Measurements from ENCODE around the gene PTPRM. TPM values are rescaled to one million over a fixed set of nuclear protein-coding genes. Genes with fewer than 3 reads are reported as not detected.

Gene PTPRM
- total and polyA plus RNA-seq, 5 donors from 2014 or later: 1.1 to 4.6 (median 3.6) TPM

DNA sequence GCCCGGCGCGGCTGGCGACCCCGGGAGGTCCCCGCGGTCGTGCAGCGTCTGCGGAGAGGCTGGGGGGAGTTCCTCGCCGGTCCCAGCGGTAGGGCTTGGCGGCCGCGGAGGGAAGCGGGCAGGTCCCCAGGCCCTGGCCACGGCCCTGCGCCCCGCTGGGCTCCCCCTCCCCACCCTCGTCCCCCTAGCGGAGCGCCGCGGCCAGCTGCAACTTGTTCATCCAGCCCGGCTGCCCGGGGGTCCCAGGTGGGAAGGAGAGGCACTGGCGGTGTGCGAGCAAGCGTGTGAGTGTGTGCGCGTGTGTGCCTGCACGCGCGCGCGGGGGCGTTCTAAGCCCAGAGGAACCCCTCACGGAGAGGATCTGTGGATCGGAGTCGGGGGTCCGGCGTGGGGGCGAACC is 1.3 kb downstream of the PTPRM start:
- Histone ChIP-seq H3K27me3 (ENCODE audit: control insufficient read depth, insufficient read depth, low read length) (peaks cover 23% of the 10 kb centered on the region), H3K27ac (ENCODE audit: insufficient read depth, low read length, poor library complexity, severe bottlenecking) (no peak overlapping the region), H3K9me3 (ENCODE audit: control insufficient read depth in 2 of 2, low read length in 2 of 2) (no peaks in the 10 kb centered on the region), H3K36me3 (ENCODE audit: control insufficient read depth, insufficient read depth, low read length) (no peaks in the 10 kb centered on the region), H3K4me3 (ENCODE audit: low read depth, low read length) (no peak overlapping the region), H3K4me1 (ENCODE audit: control insufficient read depth, insufficient read depth, low read length, poor library complexity, severe bottlenecking) (no peaks in the 10 kb centered on the region)
- Mint-ChIP-seq H3K4me1 (peaks cover 0 to 17% (median 7%) of the 10 kb centered on the region in 4 donors), H3K27me3 (peaks cover 41% of the 10 kb centered on the region), H3K4me3 (peak overlapping the region; percentile 43 to 74 (median 66)), H3K36me3 (no peaks in the 10 kb centered on the region), H3K27ac (no peak overlapping the region), H3K9me3 (peaks cover 0 to 6% (median 0%) of the 10 kb centered on the region in 7 donors)
- no peak for ATAC-seq (ENCODE audit: low read depth in 2 of 2)
- no peak for DNase-seq

DNA sequence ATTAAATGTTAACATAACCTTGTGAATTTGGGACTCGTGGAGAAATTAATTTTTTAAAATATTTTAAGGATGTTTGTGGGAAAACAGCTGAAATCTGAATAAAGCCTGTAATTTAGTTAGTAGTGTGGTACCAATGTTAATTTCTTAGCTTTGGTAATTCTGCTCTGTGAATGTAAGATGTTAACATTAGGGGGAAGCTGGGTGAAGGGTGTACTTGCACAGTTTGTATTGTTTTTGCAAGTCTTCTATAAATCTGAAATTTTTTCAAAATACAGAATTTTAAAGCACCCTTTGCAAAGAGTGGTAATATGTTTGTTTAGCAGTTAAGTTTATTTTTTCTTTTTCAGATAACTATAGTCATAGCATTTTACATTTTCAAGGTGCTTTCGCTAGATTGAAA is 4.5 kb downstream of the PTPRM start:
- no peak overlapping the region for H3K4me3 ChIP-seq (ENCODE audit: low read depth, low read length)
- H3K36me3 ChIP-seq (ENCODE audit: control insufficient read depth, insufficient read depth, low read length): no peaks in the 10 kb centered on the region
- no peaks in the 10 kb centered on the region for H3K4me1 ChIP-seq (ENCODE audit: control insufficient read depth, insufficient read depth, low read length, poor library complexity, severe bottlenecking)
- peaks cover 0 to 6% (median 0%) of the 10 kb centered on the region in 7 donors for H3K9me3 Mint-ChIP-seq
- no peak overlapping the region for H3K27ac Mint-ChIP-seq
- H3K4me1 Mint-ChIP-seq: peaks cover 0 to 21% (median 5%) of the 10 kb centered on the region in 4 donors
- H3K36me3 Mint-ChIP-seq: no peaks in the 10 kb centered on the region
- H3K9me3 ChIP-seq (ENCODE audit: control insufficient read depth in 2 of 2, low read length in 2 of 2): no peaks in the 10 kb centered on the region
- H3K27me3 Mint-ChIP-seq: peaks cover 26% of the 10 kb centered on the region
- no peak for DNase-seq
- H3K27me3 ChIP-seq (ENCODE audit: control insufficient read depth, insufficient read depth, low read length): peaks cover 9% of the 10 kb centered on the region
- H3K4me3 Mint-ChIP-seq: no peak overlapping the region
- no peak overlapping the region for H3K27ac ChIP-seq (ENCODE audit: insufficient read depth, low read length, poor library complexity, severe bottlenecking)
- ATAC-seq (ENCODE audit: low read depth in 2 of 2): no peak

DNA sequence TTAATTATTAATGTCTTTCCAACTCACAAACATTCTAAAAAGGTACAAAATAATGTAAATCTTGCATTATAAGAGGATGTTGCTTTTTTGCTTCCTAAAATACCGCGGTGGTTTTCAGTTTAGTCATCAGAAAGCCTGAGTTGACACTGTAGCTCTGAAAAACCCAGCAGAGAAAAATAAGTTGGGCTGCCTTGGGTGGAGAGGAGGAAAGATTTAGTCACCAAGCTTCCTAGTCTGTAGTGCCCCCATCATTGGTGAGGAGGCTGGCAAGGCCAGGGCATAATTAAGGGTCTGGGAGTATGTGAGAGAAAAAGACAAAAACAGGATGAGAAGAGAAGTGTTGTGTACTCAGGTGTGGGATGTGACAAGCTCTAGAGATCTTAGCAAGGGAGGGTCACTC is 5.7 kb downstream of the PTPRM start:
- Mint-ChIP-seq H3K36me3 (no peaks in the 10 kb centered on the region), H3K27ac (peak overlapping the region in 1 of 3 donors; percentile 80), H3K4me1 (peaks cover 0 to 21% (median 5%) of the 10 kb centered on the region in 4 donors), H3K4me3 (peak overlapping the region in 1 of 4 donors; percentile 18), H3K9me3 (peaks cover 0 to 6% (median 0%) of the 10 kb centered on the region in 7 donors), H3K27me3 (peaks cover 26% of the 10 kb centered on the region)
- Histone ChIP-seq H3K4me3 (ENCODE audit: low read depth, low read length) (no peak overlapping the region), H3K4me1 (ENCODE audit: control insufficient read depth, insufficient read depth, low read length, poor library complexity, severe bottlenecking) (no peaks in the 10 kb centered on the region), H3K9me3 (ENCODE audit: control insufficient read depth in 2 of 2, low read length in 2 of 2) (no peaks in the 10 kb centered on the region), H3K27me3 (ENCODE audit: control insufficient read depth, insufficient read depth, low read length) (peaks cover 9% of the 10 kb centered on the region), H3K27ac (ENCODE audit: insufficient read depth, low read length, poor library complexity, severe bottlenecking) (no peak overlapping the region), H3K36me3 (ENCODE audit: control insufficient read depth, insufficient read depth, low read length) (no peaks in the 10 kb centered on the region)
- no peak for DNase-seq
- no peak for ATAC-seq (ENCODE audit: low read depth in 2 of 2)

DNA sequence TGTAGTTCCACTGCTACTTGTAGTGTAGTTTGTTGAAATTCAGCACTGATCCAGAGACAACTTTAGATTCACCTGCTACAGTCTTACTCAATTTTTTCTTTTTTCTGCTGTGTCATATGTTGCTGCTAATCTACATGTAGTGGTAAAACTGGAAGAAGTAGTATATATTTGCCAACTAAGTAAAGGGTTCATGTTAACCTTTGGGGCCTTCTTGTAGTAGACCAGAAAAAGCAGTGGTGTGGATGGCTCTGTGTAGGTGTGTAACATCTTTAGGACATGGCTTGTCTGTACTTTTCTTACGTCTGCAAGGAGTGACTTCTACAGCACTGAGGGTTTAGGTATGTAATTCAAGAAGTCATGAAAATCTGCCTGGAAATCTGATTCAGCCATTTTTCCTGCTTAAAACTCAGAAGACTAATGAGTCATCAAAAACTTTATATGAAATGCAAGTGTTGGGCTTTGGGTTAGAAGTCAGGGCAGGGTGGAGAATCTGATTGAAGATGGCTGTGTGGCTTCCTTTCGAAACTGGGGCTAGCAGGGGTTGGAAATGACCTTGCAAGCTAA is 8.4 kb downstream of the PTPRM start:
- H3K4me3 ChIP-seq (ENCODE audit: low read depth, low read length): no peak overlapping the region
- Mint-ChIP-seq H3K27me3 (peaks cover 5% of the 10 kb centered on the region), H3K4me3 (no peak overlapping the region), H3K9me3 (peaks cover 0 to 1% (median 0%) of the 10 kb centered on the region in 7 donors), H3K27ac (no peak overlapping the region), H3K36me3 (no peaks in the 10 kb centered on the region), H3K4me1 (peaks cover 0 to 5% (median under 1%) of the 10 kb centered on the region in 4 donors)
- no peaks in the 10 kb centered on the region for H3K9me3 ChIP-seq (ENCODE audit: control insufficient read depth in 2 of 2, low read length in 2 of 2)
- no peak for ATAC-seq (ENCODE audit: low read depth in 2 of 2)
- DNase-seq: no peak
- H3K36me3 ChIP-seq (ENCODE audit: control insufficient read depth, insufficient read depth, low read length): no peaks in the 10 kb centered on the region
- H3K4me1 ChIP-seq (ENCODE audit: control insufficient read depth, insufficient read depth, low read length, poor library complexity, severe bottlenecking): no peaks in the 10 kb centered on the region
- H3K27me3 ChIP-seq (ENCODE audit: control insufficient read depth, insufficient read depth, low read length): peaks cover 3% of the 10 kb centered on the region
- no peak overlapping the region for H3K27ac ChIP-seq (ENCODE audit: insufficient read depth, low read length, poor library complexity, severe bottlenecking)

DNA sequence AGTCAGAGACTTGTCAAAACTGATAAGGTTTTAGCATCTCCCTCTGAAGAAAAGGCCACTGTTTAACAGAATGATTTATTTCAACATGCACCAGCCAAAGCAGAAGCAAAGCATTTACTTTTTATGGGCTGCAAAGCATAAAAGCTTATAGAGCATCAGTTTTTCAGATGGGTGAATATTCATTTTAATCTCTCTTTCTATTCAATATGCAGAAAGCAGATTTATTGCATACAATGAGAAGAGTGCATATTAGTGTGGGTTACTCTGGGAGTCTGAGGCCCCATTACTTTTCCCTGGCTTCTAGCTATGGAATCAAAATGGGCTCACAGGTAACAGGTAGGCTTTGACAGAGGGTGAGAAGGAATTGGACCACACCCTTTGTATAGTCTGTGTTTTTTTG is 9.0 kb downstream of the PTPRM start:
- peaks cover 3% of the 10 kb centered on the region for H3K27me3 ChIP-seq (ENCODE audit: control insufficient read depth, insufficient read depth, low read length)
- no peaks in the 10 kb centered on the region for H3K4me1 ChIP-seq (ENCODE audit: control insufficient read depth, insufficient read depth, low read length, poor library complexity, severe bottlenecking)
- DNase-seq (no peak), ATAC-seq (ENCODE audit: low read depth in 2 of 2) (no peak)
- H3K4me3 ChIP-seq (ENCODE audit: low read depth, low read length): no peak overlapping the region
- Mint-ChIP-seq H3K36me3 (no peaks in the 10 kb centered on the region), H3K4me3 (no peak overlapping the region), H3K4me1 (peaks cover 0 to 4% (median under 1%) of the 10 kb centered on the region in 4 donors), H3K27ac (no peak overlapping the region), H3K27me3 (peaks cover under 1% of the 10 kb centered on the region), H3K9me3 (no peaks in the 10 kb centered on the region)
- H3K9me3 ChIP-seq (ENCODE audit: control insufficient read depth in 2 of 2, low read length in 2 of 2): no peaks in the 10 kb centered on the region
- H3K27ac ChIP-seq (ENCODE audit: insufficient read depth, low read length, poor library complexity, severe bottlenecking): no peak overlapping the region
- H3K36me3 ChIP-seq (ENCODE audit: control insufficient read depth, insufficient read depth, low read length): no peaks in the 10 kb centered on the region

DNA sequence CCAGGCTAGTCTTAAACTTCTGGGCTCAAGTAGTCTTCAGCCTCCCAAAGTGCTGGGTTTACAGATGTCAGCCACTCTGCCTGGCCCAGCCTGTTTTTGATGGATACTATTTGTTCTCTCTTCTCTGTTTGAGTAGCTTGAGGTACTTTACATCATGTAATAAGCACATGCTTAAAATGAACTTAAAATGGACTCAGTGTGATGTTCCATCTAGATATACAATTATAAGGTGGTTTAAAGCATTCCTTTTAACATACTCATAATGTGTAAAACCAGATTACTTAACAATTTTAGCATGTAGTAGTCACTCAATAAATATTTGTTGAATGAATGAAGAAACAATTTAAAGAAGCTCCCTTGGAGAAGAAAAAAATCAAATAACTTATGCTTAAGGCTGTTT is 9.6 kb downstream of the PTPRM start:
- H3K27me3 Mint-ChIP-seq: no peaks in the 10 kb centered on the region
- H3K27ac Mint-ChIP-seq: no peak overlapping the region
- no peak overlapping the region for H3K4me3 Mint-ChIP-seq
- Histone ChIP-seq H3K4me3 (ENCODE audit: low read depth, low read length) (no peak overlapping the region), H3K27me3 (ENCODE audit: control insufficient read depth, insufficient read depth, low read length) (no peaks in the 10 kb centered on the region), H3K9me3 (ENCODE audit: control insufficient read depth in 2 of 2, low read length in 2 of 2) (no peaks in the 10 kb centered on the region), H3K36me3 (ENCODE audit: control insufficient read depth, insufficient read depth, low read length) (no peaks in the 10 kb centered on the region), H3K27ac (ENCODE audit: insufficient read depth, low read length, poor library complexity, severe bottlenecking) (no peak overlapping the region), H3K4me1 (ENCODE audit: control insufficient read depth, insufficient read depth, low read length, poor library complexity, severe bottlenecking) (no peaks in the 10 kb centered on the region)
- no peaks in the 10 kb centered on the region for H3K9me3 Mint-ChIP-seq
- H3K36me3 Mint-ChIP-seq: no peaks in the 10 kb centered on the region
- ATAC-seq (ENCODE audit: low read depth in 2 of 2) (no peak), DNase-seq (no peak)
- peaks cover 0 to 4% (median under 1%) of the 10 kb centered on the region in 4 donors for H3K4me1 Mint-ChIP-seq

DNA sequence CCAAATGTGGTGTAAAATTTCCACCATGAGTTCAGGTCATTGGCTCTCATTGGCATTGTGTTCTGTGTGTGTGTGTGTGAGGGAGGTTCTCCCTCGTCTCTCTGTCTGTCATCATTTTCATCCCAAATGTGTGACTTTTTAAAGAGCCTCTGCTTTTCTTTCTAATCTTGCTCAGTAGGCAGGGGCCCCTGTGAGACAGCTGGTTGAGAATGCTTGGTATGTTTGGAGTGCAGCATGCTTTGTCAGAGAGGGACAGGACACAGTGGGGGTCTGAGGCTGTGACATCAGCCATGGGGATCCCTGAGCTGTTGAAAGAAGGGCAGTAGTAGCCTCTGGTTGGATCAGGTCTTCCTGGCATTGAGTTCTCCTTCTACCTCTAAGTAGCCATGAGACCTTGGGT is 10.6 kb downstream of the PTPRM start:
- Mint-ChIP-seq H3K27me3 (no peaks in the 10 kb centered on the region), H3K9me3 (no peaks in the 10 kb centered on the region), H3K4me1 (peaks cover 0 to 4% (median under 1%) of the 10 kb centered on the region in 4 donors), H3K36me3 (no peaks in the 10 kb centered on the region), H3K27ac (no peak overlapping the region), H3K4me3 (no peak overlapping the region)
- ATAC-seq (ENCODE audit: low read depth in 2 of 2): no peak
- no peak overlapping the region for H3K27ac ChIP-seq (ENCODE audit: insufficient read depth, low read length, poor library complexity, severe bottlenecking)
- H3K9me3 ChIP-seq (ENCODE audit: control insufficient read depth in 2 of 2, low read length in 2 of 2): no peaks in the 10 kb centered on the region
- H3K4me1 ChIP-seq (ENCODE audit: control insufficient read depth, insufficient read depth, low read length, poor library complexity, severe bottlenecking): no peaks in the 10 kb centered on the region
- H3K4me3 ChIP-seq (ENCODE audit: low read depth, low read length): no peak overlapping the region
- no peaks in the 10 kb centered on the region for H3K27me3 ChIP-seq (ENCODE audit: control insufficient read depth, insufficient read depth, low read length)
- no peak for DNase-seq
- no peaks in the 10 kb centered on the region for H3K36me3 ChIP-seq (ENCODE audit: control insufficient read depth, insufficient read depth, low read length)

DNA sequence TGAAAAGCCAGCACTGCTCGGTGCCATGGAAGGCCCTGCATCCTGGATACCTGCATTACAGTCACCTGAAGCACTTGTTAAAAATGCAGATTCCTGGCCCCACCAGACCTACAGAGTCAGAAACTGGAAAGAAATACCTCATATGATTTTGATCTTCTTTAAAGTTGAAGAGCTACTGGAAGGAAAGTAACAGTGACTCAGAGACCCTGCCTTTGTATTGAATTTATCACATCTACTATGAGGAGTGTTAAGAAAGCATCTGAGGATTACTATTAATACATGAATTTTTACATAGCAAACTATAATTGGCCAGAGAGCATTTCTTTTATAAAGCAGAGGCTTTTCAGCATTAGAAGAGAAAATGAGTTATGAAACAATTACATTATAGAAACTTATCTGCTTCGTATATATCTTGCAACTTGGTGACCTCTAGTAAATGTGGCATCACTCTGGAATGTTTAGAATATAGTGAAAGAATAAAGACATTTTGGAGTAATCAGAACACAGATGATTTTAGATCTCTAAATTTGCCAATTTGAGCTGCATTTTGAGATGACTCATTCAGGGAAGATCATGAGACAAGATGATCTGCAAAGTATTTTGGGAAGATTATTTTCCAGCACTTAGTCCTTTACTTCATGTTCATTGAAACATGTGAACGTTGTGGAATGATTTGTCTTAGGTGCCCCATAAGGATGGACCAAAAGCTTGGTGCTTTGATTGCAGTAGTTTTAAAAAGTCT is 12.2 kb downstream of the PTPRM start:
- H3K27ac Mint-ChIP-seq: no peak overlapping the region
- peaks cover 0 to 4% (median 0%) of the 10 kb centered on the region in 4 donors for H3K4me1 Mint-ChIP-seq
- no peak overlapping the region for H3K27ac ChIP-seq (ENCODE audit: insufficient read depth, low read length, poor library complexity, severe bottlenecking)
- H3K27me3 Mint-ChIP-seq: no peaks in the 10 kb centered on the region
- H3K9me3 ChIP-seq (ENCODE audit: control insufficient read depth in 2 of 2, low read length in 2 of 2): no peaks in the 10 kb centered on the region
- peaks cover 0 to 2% (median 0%) of the 10 kb centered on the region in 7 donors for H3K9me3 Mint-ChIP-seq
- H3K27me3 ChIP-seq (ENCODE audit: control insufficient read depth, insufficient read depth, low read length): no peaks in the 10 kb centered on the region
- H3K4me3 ChIP-seq (ENCODE audit: low read depth, low read length): no peak overlapping the region
- no peaks in the 10 kb centered on the region for H3K36me3 ChIP-seq (ENCODE audit: control insufficient read depth, insufficient read depth, low read length)
- H3K4me3 Mint-ChIP-seq: no peak overlapping the region
- DNase-seq: no peak
- H3K36me3 Mint-ChIP-seq: no peaks in the 10 kb centered on the region
- ATAC-seq (ENCODE audit: low read depth in 2 of 2): no peak
- no peaks in the 10 kb centered on the region for H3K4me1 ChIP-seq (ENCODE audit: control insufficient read depth, insufficient read depth, low read length, poor library complexity, severe bottlenecking)
